Hepatocyte (in vitro differentiated cells): ENCODE measurements around the gene TAPBP.

Experiments used
- CTCF ChIP-seq: fragments of 200-600 bp; sonication (generic); IDR thresholded peaks from 2 replicates; pipeline ENCODE4 v1.5.1; 2016; ENCODE audit warnings: antibody characterized with exemption, mild to moderate bottlenecking; ENCODE audit not compliant: poor library complexity
- EZH2 ChIP-seq: fragments of 200-600 bp; sonication (generic); IDR thresholded peaks from 2 replicates; pipeline ENCODE4 v1.6.1; 2016; ENCODE audit warnings: antibody characterized with exemption, mild to moderate bottlenecking, borderline replicate concordance
- EZH2phosphoT487 ChIP-seq: fragments of 200-600 bp; sonication (generic); IDR thresholded peaks from one replicate; pipeline ENCODE4 v1.6.1; 2018; ENCODE audit warnings: antibody characterized with exemption, mild to moderate bottlenecking, low read depth, moderate library complexity; ENCODE audit not compliant: unreplicated experiment, severe bottlenecking

- TF ChIP-seq EZH2phosphoT487 (no peak), CTCF (no peak), EZH2 (no peak)
Observed at GRCh38 chr6:33319939-33320314, 6.0 kb upstream of the TAPBP start.
